Cardiac septum (tissue), 1 donor: Measurements from ENCODE around the gene CDC123. TPM values are rescaled to one million over a fixed set of nuclear protein-coding genes. Genes with fewer than 3 reads are reported as not detected.
"Not testable (repeated sequence)": the region's sequence is repeated elsewhere in the genome, so short reads cannot be mapped to it uniquely, and the experiment has no call there.

ENCODE experiments used
- DNase-seq: peaks from one replicate; pipeline ENCODE4 v3.0.0-alpha.2; 2020; ENCODE audit warnings: low spot score
- intact Hi-C: fragments of 100-400 bp; cut with DNase I; formaldehyde crosslinking; loops from one replicate; pipeline ENCODE4 v1.14.0; 2022
- long read RNA-seq: library from polyadenylated mRNA; unstranded; transcript quantifications from one replicate; pipeline ENCODE4 v2.0.0, GENCODE V29; 2021
- total RNA-seq: library from RNA; stranded (reverse); fragmentation: NEBNext Ultra II Directional; extraction: Animal tissue kit (Norgen Biotek cat#: 25700); gene quantifications from one replicate; pipeline ENCODE4 v1.2.1, GENCODE V29; 2021
- donor health status: DM: no; HTN: no; CAD: no.

Gene CDC123
- 44.2 TPM for total RNA-seq
- long read RNA-seq, transcript CDC123-201 (13 exons, 1,542 nt) = major isoform, 64 of 73 reads
- long read RNA-seq, partial matches to known transcripts = 2 of 73 reads
- long read RNA-seq, other reads (novel, unspliced or antisense) = 7 of 73 reads

DNA sequence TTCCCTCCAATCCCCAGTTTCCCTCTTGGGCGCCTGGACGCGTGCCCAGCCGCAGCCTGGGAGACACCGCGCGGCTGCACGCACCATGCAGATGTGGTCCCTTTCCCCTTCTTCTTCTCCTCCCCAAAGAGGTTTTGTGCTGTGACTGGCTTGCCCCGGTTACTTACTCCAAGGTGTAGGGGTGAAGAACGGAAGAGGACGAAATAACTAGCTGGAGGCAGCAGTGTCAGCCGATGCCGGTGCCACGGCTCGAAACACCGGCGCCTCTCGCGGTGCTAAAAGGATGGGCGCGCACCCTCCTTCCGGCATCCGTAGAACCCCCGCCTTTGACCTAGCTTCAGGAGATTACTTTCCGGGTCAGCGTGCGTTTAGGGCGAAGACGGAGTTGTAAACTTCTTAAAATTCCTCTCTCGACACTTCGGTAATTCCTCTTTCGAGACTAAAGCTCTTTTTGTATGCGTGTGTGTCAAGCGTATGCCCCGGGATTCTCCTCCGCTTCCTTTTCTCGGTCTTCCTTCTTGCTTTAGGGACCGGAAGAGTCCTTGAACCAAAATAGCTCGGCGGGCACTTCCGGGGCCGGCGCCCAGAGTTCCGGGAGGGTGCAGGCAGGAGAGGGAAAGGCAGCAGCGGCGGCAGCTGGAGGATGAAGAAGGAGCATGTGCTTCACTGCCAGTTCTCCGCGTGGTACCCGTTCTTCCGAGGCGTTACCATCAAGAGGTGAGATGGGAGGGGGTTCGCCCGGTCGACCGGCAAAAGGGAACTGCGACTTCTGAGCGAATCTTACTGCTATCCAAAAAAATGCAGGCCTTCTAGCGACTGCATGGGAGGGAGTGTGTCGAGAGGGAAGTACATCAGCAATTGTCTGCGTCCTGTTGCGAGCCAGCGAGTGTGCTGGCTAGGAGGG is at the start of gene CDC123, which contains the start of gene NUDT5:
CDC123 (plus strand) TSS at position 586 of the 904 bp plus-strand sequence; CDS start at position 644, 58 bp downstream.
NUDT5 (minus strand) TSS at position 289 of the 904 bp plus-strand sequence. CDS start 9,600 bp downstream, outside the sequence.
- intact Hi-C loops = loop anchor here (10.0 kb wide), 1 partner anchor 151 kb away; the partner anchor contains the start of gene UPF2
- peak; percentile 95 for DNase-seq

DNA sequence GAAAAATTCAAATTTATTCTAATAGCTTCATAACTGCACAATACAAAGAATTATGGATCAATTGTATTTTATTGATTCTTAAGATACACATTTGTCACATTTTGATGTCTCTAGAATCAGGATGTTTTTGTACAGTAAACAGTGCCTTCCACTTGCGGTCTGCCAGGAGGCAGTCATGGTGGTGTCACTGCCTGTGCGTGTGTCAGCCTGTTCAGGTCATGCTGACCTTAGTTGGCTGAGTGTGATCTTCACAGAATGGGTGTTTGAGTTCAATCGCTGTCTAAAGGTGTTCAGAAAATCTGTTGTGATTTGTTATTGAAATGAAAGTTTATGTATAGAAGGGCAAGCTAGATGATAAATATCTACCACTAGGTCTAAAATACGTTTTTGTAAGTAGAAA is 45.8 kb upstream of the CDC123 start:
- no peak for DNase-seq
- intact Hi-C loops = no loop called here

- intact Hi-C loops = no loop called here
- no peak for DNase-seq
Measured at GRCh38 chr10:12154516-12154915, 41.5 kb upstream of the CDC123 start.

DNA sequence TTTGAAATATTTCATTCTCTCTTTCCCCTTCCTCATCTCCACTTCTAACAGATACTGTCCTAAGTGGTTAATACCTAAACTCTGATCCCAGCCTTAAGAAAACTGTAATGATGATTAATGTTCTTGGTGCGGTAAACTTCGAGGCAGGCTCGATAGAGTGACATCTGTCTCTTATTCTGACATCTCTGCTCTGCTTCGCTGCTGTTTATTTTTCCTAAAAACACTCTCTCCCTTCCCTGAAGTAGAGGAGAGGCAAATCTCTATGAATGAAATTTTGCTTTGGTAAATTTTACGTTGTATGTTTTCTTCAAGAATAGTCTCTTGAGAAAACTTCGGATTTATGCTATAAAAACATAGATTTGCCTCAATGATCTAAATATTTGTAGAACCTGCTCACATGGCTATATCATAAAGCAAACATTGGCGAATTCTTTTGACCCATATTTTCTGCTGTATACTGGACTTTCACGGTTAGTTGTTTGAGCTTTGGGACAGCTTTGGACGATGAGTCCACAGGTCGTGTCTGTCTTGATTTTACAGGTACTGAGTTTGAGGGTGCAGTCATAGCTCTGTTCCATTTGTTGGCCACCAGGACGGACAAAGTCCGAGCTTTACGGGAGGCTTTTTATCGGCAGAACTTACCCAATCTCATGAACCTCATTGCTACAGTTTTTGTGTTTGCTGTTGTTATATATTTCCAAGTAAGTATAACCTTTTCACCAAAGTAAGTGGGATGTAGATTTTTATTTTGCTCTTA is 39.4 kb upstream of the CDC123 start:
- no peak for DNase-seq
- intact Hi-C loops = no loop called here

DNA sequence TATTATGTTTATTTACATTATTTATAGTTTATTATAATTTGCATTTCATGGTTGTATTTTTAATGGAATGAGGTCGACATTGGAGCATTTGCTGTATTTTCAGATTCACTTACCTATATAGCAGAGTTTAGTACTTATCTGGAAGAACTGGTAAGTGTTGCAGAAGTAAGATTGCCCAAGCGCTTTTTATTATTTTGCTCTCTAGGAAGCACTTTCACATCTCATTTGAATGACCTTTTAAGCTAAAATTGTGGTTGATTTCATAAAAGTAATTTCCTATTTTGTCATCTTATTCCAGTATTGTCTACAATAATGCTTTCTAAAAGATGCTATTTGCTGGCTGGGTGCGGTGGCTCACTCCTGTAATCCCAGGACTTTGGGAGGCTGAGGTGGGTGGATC is 37.9 kb upstream of the CDC123 start:
- intact Hi-C loops = no loop called here

GRCh38 chr10:12160664-12161063 is 35.3 kb upstream of the CDC123 start:
- intact Hi-C loops = no loop called here
- DNase-seq = no peak

More for the DNA sequence above, 37.9 kb upstream of the CDC123 start:
- no peak for DNase-seq

DNA sequence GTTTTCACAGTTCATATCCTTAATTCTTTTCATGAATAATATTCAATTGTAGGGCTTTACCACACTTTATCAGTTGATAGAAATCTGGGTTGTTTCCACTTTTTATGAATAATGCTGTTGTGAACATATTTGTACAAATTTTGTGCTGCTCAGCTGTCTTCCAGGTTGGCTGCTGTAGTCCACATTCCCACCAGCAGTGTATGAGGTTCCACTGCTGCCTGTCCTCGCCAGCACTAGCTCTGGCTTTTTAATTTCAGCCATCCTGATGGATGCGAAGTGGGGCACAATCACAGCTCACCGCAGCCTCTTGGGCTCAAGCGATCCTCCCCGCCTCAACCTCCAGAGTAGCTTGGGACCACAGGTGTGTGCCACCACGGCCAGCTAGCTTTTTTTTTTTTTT is 33.1 kb upstream of the CDC123 start:
- intact Hi-C loops = no loop called here
- DNase-seq = no peak

DNA sequence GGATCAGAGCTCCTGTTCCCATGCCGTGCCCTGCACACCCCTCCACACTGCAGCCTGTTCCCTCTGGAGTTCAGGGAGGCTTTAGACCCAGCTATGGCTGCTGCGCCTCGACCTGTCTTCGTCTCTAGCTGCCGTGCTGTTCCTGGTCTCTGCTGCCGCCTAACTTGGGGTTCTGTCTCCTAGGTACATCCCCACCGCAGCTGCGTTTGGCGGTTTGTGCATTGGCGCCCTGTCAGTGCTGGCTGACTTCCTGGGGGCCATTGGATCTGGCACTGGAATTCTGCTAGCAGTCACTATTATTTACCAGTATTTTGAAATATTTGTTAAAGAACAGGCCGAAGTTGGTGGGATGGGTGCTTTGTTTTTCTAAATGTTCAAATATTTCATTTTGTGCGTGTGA is 31.9 kb upstream of the CDC123 start:
- intact Hi-C loops = no loop called here
- no peak for DNase-seq

- intact Hi-C loops = no loop called here
- DNase-seq = no peak
Measured at GRCh38 chr10:12165036-12165435, 31.0 kb upstream of the CDC123 start.

GRCh38 chr10:12165999-12166775 is 29.8 kb upstream of the CDC123 start:
- intact Hi-C loops = no loop called here
- no peak for DNase-seq

GRCh38 chr10:12171512-12171911 is 24.5 kb upstream of the CDC123 start:
- intact Hi-C loops, DNase-seq: not testable (repeated sequence)

GRCh38 chr10:12177642-12178041 is 18.3 kb upstream of the CDC123 start:
- no peak for DNase-seq
- intact Hi-C loops = no loop called here

DNA sequence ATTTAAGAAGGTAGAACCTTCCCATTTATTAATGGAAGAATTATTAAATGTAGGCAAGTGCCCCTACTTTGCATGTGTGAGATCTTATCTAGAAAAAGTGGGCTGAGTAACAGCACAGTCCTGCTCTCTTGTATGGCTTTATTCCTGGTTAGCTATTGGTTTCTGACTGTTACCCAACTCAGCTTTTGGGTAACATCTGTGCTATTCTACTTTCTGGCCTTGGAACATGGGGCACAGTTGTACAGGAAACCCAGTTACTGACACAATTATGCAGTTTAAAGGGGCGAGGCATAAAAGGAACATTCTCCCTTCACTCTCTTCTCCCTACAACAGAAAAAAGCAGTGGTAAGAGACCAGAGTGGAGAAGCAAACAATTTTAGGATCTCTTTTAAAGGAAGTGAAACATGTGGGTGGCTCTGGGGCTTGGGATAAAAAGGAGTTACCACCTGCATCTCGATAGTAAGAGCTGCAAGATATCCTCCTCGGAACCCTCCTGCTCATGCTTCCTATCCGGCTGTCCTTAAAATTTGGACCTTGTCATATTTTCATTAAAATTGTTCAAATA is 16.3 kb upstream of the CDC123 start:
- intact Hi-C loops = no loop called here
- DNase-seq = no peak

- intact Hi-C loops = no loop called here
- no peak for DNase-seq
Measured at GRCh38 chr10:12180221-12180974, 15.6 kb upstream of the CDC123 start.

DNA sequence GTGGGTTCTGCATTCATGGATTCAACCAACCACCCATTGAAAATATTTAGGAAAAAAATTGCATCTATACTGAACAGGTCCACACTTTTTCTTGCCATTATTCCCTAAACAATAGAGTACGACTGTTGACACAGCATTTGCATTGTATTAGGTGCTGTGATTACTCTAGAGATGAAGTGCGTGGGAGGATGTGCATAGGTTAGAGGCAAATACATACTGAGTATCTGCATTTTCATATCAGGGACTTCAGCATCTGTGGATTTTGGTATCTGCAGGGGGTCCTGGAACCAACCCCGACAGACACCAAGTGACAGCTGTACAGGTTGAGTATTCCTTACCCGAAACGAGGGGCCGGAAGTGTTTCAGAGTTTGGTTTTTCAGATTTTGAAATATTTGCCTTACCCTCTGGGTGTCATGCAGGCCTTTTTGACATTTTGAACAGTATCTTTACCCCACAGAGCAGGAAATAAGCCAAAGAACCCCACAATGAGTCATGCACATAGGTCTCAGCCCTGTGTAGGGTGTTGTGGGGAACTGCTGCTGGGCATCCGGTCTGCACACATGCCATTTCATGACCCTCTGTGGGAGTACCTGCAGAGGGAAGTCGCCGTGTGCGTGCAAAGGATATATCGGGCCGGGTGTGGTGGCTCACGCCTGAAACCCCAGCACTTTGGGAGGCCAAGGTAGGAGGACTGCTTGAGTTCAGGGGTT is 14.8 kb upstream of the CDC123 start:
- no peak for DNase-seq
- intact Hi-C loops = no loop called here

DNA sequence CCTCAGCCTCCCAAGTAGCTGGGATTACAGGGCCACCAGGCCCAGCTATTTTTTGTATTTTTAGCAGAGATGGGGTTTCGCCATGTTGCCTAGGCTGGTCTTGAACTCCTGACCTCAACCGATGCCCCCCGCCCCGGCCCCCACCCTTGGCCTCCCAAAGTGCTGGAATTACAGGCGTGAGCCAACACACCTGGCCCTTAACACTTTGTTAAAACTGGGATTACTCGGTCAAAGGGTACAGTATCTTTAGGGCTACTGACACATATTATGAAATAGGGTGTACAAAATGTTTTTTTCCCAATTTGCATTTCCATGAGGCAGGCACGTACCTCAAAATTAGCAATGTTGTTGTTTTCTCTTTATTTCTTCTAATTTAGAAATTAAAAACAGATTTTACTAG is 11.8 kb upstream of the CDC123 start:
- no peak for DNase-seq
- intact Hi-C loops = no loop called here

DNA sequence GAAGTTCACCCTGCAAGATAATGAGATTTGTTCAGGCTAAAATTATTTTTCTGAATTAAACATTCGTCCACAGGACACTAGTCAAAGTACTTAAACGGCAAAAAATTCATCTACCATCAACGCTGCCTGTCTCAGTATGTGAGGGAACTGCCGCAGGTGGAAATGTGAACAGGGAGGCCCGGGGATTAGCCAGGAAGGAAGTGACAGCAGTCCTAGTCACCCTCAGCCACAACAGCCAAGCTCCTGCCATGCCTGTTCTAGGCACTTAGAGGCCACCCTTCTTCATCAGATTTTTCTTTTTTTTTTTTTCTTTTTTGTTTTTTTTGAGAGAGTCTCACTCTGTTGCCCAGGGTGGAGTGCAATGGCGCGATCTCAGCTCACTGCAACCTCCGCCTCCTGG is 9.7 kb upstream of the CDC123 start:
- no peak for DNase-seq
- intact Hi-C loops = no loop called here

DNA sequence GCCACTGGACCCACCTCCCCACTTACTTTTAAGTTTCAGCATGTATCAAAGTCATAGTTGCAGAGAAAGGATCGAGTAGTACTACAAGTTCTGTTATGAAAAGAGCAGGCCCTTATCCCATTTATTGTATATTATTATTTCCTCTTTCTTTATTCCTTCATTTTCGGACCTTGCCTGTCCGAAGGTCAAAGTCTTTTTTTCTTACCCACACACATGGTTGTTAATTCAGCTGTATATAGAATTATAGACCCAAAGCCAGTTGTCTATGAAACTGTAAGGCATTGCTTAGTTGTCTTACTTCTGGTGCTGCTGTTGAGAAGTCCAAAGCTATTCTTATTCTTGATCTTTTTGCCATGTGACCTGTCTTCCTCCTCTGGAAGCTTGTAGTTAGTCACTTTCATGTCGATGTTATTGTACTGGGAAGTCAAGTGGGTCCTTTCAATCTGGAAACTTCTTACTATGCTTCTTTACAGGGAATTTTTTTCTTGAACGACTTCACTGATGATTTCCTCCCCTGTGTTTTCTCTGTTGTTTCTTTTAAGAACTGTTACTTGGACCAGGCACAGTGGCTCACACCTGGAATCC is 8.6 kb upstream of the CDC123 start:
- intact Hi-C loops = no loop called here
- no peak for DNase-seq
